GM19193 (cell line): ENCODE measurements around the gene UBAP2.

Experiments used
- POLR2A ChIP-seq: IDR thresholded peaks from 4 replicates; pipeline ENCODE4 v1.6.1; 2011; ENCODE audit not compliant: insufficient read depth, insufficient read length; ENCODE audit errors: extremely low read depth

UBAP2 gene, protein sequence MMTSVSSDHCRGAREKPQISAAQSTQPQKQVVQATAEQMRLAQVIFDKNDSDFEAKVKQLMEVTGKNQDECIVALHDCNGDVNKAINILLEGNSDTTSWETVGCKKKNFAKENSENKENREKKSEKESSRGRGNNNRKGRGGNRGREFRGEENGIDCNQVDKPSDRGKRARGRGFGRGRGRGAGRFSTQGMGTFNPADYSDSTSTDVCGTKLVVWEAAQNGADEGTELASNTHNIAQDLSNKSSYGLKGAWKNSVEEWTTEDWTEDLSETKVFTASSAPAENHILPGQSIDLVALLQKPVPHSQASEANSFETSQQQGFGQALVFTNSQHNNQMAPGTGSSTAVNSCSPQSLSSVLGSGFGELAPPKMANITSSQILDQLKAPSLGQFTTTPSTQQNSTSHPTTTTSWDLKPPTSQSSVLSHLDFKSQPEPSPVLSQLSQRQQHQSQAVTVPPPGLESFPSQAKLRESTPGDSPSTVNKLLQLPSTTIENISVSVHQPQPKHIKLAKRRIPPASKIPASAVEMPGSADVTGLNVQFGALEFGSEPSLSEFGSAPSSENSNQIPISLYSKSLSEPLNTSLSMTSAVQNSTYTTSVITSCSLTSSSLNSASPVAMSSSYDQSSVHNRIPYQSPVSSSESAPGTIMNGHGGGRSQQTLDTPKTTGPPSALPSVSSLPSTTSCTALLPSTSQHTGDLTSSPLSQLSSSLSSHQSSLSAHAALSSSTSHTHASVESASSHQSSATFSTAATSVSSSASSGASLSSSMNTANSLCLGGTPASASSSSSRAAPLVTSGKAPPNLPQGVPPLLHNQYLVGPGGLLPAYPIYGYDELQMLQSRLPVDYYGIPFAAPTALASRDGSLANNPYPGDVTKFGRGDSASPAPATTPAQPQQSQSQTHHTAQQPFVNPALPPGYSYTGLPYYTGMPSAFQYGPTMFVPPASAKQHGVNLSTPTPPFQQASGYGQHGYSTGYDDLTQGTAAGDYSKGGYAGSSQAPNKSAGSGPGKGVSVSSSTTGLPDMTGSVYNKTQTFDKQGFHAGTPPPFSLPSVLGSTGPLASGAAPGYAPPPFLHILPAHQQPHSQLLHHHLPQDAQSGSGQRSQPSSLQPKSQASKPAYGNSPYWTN

DNA sequence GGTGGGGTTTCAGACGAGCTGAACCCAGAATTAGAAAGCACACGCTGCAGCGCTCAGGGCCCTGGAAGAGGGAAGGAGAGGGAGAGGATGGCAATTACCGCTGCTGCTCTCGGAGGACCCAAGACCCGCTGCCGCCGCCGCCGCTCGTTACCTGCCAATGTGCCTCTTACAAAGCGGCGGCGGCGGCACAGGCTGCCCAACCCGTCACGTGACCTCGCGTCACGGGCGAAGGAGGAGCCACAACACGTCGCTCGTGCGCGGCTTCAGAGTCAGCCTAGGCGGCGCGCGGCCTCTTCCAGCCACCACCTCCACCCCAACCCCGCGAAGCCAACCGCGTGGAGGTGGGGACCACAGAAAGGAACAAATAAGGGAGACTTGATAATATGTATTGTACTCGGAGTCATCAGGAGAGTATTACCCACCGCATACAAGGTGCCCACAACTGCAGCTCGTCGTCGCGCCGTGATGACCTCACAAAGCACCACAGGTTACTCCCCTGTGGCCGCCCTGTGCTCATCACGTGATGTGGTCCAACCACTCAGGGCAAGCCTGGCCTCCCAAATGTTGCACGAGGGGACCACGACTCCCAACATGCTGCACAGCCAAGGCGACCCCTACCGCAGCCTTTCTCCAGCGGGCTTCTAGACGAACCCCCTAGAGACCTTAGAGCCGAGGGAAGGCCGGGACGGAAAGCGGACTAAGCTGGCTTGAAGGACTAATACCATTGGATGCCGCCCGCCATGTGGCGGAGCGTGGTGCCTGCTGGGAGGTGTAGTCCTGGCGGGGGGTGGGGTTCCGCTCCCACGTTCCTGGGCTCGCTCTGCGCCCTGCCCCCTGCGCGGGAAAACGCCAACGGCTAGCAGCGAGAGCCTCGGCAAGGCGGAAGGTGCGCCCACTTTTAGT lies at the start of gene UBAP2:
Gene UBAP2 (minus strand): TSS at position 161 of the 903 bp plus-strand sequence. CDS start 31,739 bp downstream, outside the sequence.
- TF ChIP-seq POLR2A: peak; percentile 95

DNA sequence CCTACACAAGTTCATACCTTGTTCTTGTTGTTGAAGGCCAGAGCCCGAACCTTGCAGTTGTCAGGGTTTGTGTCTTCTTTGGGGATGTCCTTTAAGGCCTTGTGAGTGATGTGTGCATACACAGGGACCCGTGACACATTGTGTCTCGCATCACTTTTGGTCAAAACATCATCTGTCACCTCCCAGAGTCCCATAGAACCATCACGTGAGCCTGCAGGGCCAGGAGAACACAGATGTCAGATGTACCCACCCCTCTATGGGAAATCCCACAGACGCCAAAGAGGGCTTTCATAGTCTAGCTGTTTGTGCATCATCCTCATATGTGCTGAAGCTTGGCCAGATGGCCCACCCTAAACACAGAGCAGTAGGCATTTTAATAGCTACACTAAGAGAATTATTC lies 49.6 kb upstream of the UBAP2 start:
- no peak for TF ChIP-seq POLR2A

DNA sequence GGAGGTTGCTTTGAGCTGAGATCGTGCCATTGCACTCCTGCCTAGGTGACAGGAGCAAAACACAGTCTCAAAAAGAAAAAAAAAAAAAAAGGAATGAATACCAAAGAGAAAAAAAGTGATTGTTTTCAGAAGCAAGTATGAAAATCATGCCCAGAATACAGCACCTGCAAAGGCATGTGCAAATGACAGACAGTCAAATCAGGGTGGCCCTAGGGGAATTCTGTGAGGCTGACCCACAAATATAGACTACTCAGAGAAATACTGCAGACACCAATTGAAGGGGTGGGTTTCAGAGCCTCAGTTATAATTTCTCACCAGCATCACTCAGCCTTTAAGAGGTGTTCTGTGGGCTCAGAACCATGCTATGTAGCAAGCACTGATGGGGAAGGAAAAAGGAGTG lies 49.2 kb upstream of the UBAP2 start:
- no peak for TF ChIP-seq POLR2A

DNA sequence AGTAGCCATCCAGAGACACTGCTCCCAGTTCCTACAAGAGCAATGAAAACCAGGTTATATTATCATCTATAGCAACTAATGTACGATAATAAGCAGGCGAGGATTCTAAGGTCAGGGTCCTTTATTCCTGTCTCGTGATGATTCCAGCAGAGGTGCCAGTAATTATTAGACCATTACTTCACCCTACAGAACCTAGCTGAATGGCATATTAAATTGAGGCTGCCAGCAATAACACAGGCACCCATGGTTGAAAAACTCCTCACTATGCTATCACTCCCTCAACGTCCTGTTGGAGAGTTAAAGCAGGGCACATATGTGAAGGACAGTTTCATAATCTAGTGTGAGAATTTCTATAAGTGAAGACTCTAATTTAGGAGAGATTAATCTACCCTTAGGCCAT lies 48.1 kb upstream of the UBAP2 start:
- TF ChIP-seq POLR2A: no peak

DNA sequence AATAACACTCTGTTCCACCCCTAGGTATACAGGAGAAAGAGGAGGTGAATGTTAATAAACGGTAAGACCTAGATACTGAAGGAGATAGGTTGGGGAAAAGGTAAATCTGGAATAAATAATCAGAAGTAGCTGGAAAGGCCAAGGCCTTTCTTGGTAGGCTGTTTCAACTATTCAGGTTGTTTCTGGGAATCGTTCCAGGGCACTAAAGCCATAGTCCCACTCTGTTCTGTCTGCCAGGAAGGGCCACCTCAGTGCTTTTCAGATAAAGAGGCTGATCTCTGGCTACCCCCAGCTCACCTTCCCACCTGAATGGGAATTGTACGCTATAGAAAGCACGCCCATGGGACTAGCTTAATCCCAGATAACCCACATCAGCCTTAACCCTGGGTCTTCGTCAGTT lies 44.9 kb upstream of the UBAP2 start:
- TF ChIP-seq POLR2A: no peak

DNA sequence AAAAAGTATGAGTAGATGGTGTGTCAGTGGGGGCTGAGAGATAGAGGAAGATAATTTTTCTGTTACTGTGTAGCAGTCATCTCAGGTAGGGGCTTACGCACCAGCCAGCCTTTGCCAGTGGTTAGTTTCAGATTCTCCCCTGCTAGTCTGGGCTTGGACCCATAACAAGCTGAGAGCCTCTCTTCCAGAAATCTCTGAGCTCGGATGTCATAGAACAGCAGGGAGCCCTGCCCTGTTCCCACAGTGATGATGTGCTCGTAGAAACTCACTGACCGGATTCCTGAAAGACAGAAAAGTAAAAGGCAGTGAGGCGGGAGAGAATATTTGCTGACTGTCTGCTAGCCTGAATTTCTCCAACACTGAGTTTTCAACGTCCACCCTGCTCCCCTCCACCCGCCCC lies 40.6 kb upstream of the UBAP2 start:
- no peak for TF ChIP-seq POLR2A

DNA sequence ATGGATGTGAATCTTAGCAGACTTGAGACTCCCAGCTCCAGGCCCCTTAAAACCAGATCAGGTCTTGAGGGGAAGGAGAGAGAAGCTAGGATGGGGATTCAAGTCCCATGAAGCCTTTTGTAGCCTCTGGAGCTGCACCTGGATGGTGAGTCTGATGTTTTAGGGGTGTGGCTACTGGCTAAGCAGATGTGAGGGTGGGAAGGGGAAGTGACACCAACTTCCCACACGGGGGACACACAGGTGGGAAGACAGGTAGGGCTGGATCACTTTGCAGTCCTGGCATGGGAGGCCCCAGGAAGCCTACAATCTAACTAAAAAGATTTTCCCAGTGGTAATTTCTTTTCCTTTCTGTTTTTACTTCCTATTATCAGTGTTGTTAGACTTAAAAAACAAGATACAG lies 38.7 kb upstream of the UBAP2 start:
- TF ChIP-seq POLR2A: no peak

DNA sequence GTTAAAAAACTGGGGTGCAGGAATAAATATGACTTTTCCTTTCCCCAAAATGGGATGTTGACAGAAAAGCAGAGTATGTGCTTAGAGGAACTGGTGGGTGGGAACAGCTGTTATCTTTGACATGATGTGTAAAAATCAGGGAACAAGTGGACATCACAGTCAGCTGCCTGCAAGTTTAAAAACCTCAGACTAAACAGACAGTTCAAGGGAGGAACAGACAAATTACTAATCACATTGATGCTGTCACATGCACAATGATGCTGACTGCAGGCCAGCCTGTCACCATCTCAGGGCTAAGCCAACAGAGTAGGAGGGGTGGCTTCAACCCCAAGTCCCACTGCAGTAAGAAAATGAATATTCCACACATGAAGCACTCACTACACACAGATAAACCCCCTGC lies 38.2 kb upstream of the UBAP2 start:
- TF ChIP-seq POLR2A: no peak

DNA sequence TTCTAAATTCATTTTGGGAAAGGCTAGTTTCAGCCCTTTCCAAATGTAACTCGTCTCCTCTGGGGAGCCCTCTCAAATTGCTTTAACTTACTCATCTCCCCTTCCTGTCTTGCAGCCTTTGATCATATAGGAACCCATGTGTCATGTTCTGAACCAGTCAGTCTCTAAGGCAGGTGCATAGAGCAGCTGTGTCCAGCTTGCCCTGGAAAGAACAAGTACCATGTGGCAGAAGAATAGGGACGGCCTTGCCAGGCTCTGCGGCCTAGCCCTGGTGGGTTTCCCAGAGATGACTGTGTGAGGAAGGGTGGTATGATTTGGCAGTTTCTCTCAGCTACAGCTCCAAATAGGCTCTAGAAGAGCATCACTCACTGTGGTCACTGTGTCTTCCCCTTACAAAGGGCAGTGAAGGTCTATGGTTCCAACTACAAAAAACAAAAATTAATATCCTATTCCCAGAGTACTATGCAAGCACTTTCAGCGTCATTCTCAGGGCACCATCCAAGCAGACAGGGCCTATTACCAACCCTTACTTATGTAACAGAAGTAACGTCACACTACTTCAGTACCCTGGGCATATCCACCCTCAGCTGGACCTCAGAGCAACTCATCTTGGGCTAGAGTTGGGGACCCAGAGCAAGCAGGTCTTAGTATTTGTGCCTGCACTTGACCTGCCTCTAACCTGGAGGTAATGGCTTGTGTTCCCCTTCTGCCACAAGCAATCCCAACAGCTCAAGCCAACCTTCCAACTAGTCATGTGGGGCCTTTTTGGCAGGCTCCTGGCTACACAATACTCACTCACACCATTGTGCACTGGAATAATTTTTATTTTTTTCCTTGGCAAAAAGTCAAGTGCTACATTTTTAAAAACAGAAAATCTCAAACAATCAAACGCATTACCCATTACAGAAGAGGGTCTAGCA lies 37.2 kb upstream of the UBAP2 start:
- TF ChIP-seq POLR2A: no peak

DNA sequence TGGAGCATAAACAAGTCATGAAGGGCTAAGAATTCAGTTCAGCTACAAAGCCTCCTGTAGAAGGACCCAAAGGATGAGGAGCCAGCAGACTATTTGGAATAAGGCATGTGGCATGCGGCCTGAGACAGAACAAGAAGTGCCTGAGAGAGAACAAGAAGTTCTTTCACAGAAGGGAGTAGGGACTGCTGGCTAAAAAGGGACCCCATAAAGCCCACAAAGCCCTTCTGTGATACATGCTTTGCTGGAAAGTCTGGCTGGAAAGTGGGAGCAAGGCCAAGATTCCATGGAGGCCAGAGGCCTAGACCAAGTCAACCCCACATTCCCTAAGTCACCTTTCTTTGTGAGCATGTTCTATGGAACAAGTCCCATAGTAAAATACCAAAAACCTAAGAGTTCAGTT lies 35.9 kb upstream of the UBAP2 start:
- TF ChIP-seq POLR2A: no peak

DNA sequence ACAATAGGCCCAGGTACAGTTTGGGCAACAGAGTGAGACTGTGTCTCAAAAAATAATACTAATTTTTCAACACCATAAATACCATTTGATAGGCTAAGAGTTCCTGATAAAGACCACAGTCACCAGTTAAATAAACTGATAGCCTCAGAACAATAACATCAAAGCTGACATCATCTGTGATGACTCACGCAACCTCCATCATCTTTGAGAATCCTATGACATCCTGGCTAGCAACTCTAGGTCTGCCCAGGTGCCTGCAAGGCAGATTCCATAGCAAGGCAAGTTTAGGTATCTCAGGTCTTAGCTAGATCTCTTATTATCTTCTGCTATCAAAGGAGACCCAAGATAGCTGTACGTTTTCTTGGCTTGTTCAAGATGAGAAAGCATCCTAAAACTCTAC lies 30.5 kb upstream of the UBAP2 start:
- no peak for TF ChIP-seq POLR2A

DNA sequence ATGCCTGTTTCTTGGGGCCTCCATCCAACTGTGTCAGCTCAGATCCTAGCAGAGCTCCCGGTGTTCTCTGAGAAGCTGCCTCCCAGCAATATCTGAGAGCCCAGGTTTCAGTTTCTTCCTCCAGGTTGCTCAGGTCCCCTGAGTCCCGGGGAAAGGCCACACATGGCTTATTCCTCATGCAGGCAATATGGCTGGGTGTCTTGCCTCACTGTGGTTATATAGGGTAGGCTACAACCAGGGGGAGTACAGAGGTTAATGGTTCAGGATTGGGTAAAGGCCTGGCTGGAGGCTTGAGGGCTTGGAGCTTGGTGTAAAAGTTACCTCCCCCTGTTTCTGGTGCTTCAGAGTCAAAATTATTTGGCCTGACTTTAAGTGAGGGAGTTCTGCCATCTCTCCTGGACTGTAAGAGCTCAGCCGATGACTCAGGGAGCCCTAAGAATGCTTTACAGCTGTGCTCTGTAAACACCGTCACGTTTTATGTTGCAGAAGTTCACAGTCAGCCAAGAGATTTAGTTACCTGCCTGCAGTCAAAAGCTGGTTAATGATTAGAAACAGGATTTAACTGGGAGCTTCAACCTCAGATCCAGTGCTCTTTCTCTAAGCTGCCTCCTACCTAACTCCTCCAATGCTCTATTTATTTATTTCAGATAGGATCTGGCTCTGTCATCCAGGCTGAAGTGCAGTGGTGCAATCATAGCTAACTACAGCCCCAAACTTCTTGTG lies 24.3 kb upstream of the UBAP2 start:
- TF ChIP-seq POLR2A: no peak

DNA sequence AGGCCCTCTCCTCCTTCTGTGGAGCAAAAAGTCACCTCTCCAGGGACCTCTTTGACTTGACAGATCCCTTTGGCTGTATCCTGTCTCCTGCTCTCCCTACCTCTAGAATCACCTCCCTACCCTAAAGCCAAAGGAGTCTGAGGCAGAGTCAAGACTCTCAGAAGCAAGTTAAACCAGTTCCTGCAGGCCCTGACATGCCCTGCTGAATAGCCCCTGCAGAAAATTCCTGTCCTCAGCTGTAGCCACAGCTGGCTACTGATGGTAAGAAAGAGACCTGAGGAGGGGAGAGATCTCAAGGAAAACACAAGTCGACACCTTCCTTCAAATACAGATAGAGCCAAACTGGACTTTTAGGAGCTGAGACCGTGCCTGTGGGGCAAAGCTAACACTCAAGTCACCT lies 23.7 kb upstream of the UBAP2 start:
- no peak for TF ChIP-seq POLR2A
